Bone marrow (tissue), 2 donors: ENCODE data around the gene UBE3A.

ENCODE experiments used
- DNase-seq, 2 donors: peaks; one replicate each; lab custom pipeline; 2025; lab: John Stamatoyannopoulos, UW

The UBE3A gene

DNA sequence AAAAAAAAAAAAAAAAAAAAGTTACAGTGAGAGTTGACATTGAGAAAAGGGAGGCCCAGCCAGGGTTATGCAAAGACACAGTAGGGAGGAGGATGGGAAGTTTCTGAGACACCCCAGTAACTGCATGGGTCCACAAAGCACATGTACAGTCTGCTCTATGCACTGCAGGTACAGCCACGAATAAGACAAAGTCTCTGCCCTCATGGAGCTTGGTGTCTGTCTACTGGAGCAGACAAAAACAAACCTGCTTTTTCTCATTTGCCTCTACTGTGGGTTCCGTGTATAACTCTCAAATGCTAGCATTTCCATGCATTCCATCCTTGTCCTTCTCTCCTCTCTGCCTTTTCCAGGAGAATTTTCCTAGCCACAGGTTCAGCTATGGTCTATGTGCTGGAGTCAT lies 107.4 kb downstream of the UBE3A start:
- no peak for DNase-seq

DNA sequence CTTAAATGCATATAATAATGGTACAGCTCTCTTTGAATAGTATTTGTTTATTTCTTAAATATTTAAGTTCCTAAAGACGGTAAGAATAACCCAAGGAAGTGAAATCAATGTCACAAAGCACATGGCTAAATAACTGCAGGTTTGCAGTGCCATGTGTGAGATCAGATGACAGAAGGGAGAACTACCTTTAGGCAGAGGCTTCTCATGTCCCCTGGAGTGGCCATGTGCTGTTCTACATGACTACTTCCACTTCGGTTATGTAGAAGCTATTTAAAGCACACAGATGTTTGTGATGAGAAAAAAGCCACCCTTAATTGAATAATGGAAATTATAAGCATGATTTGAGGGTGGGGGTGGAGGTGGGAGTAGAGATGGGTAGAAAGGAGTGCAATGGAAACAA lies 109.1 kb downstream of the UBE3A start:
- no peak for DNase-seq

DNA sequence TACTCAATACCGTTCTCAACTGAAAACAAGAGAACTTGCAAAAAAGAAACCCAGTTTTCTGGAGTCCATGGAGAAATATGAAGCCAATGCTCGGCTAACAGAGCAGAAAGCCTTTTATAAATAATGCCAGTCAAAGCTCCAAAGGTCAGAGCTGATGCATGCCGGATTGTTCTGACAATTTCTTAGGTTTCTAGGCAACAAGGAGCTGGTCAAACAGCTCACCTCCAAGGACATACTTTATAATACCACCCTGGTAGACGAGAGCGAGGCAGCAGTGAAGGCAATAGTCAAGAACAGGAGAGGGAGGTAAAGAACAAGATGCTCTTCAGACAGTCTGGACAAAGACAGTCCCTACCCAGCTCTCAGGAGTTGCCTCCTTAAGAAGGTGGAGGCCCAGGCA lies 111.1 kb downstream of the UBE3A start:
- no peak for DNase-seq

DNA sequence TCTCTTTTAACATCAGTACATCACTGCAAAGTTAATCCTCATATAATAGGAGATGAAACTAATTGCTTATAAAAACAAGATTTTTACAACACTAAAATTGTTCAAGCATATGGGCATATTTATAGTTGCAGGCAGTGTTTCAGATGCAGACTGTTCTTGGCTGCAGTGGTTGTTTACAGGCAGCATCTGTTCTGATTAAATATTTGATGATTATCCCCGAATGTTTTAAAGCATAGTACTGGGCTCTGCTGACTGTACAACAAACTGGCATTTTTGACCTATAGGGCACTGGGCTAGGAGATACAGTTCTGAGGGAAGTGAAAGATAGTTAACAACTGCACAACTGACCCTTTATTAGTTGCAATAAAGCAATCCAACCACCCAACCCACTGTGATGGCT lies 113.6 kb downstream of the UBE3A start:
- DNase-seq, result no peak

DNA sequence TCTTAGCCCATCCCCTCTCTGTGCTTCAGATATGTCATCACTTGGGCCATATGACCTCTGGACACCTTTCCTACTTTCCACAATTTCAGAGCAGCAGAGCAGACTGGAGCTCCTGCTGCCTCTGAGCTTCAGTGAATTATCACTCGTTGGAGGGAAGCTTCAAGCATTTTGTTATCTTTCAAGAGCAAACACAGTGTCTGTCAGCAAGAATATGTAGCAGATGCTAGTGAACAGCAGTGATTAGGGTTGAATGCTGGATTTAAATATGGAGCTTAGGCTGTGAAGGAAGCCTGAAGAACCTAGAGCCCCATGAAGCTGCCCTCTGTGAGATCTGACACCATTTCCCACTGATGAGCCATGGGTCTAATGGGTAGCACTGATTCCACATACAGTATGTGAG lies 115.4 kb downstream of the UBE3A start:
- DNase-seq, result no peak

DNA sequence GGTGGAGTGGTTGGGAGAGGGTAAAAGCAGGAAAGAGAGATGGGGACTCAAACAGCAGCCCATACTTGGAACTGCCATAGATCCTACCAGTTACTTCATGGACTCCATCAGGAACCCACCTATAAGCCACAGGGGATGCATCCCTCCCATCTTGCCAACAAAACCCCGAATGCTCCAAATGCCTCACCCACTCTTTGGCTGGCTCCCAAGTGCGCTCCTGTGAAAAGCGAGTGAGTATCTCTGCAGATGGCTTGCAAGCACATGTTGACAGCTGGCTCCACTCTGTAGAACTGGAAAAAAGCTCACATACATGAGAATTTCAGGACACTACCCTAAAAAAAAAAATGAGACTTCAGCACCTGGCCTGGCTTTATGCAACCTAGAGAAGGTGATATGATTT lies 151.0 kb downstream of the UBE3A start:
- no peak for DNase-seq
